GOT3 (cell line): ENCODE data around the gene C1GALT1.
"Not testable (repeated sequence)": the region's sequence is repeated elsewhere in the genome, so short reads cannot be mapped to it uniquely, and the experiment has no call there.

Source experiments
- DNase-seq: peaks from one replicate; lab custom pipeline; 2025; ENCODE audit warnings: mixed read lengths; lab: John Stamatoyannopoulos, UW

Gene C1GALT1

GRCh38 chr7:7169296-7169695 lies 13.0 kb upstream of the C1GALT1 start:
- no peak for DNase-seq

- no peak for DNase-seq
Observed at GRCh38 chr7:7173956-7174632, 8.2 kb upstream of the C1GALT1 start.

GRCh38 chr7:7175075-7175695 lies 7.2 kb upstream of the C1GALT1 start:
- no peak for DNase-seq

GRCh38 chr7:7176406-7177043 lies 5.8 kb upstream of the C1GALT1 start:
- no peak for DNase-seq

GRCh38 chr7:7177044-7177517 lies 5.3 kb upstream of the C1GALT1 start:
- no peak for DNase-seq

GRCh38 chr7:7178081-7178480 lies 4.3 kb upstream of the C1GALT1 start:
- DNase-seq, result no peak

- DNase-seq, result no peak
Observed at GRCh38 chr7:7178906-7179305, 3.4 kb upstream of the C1GALT1 start.

GRCh38 chr7:7180725-7181449 lies 1.5 kb upstream of the C1GALT1 start:
- no peak for DNase-seq

- no peak for DNase-seq
Observed at GRCh38 chr7:7181519-7182155, 707 bp upstream of the C1GALT1 start.

- DNase-seq, result no peak
Observed at GRCh38 chr7:7183061-7183837, 905 bp downstream of the C1GALT1 start.

- DNase-seq, result no peak
Observed at GRCh38 chr7:7183838-7184463, 1.6 kb downstream of the C1GALT1 start.

- no peak for DNase-seq
Observed at GRCh38 chr7:7185371-7185989, 3.1 kb downstream of the C1GALT1 start.

- no peak for DNase-seq
Observed at GRCh38 chr7:7188091-7188490, 5.7 kb downstream of the C1GALT1 start.

GRCh38 chr7:7188742-7189141 lies 6.4 kb downstream of the C1GALT1 start:
- DNase-seq, result no peak

GRCh38 chr7:7190142-7190541 lies 7.8 kb downstream of the C1GALT1 start:
- DNase-seq, result no peak

- no peak for DNase-seq
Observed at GRCh38 chr7:7191137-7191536, 8.8 kb downstream of the C1GALT1 start.

- not testable (repeated sequence) for DNase-seq
Observed at GRCh38 chr7:7192798-7193788, 10.7 kb downstream of the C1GALT1 start.

GRCh38 chr7:7199592-7199991 lies 17.2 kb downstream of the C1GALT1 start:
- not testable (repeated sequence) for DNase-seq

GRCh38 chr7:7200255-7200654 lies 17.9 kb downstream of the C1GALT1 start:
- DNase-seq, result not testable (repeated sequence)
